OCI-LY1 (cell line): ENCODE results near the gene ZFPM1.

Experiments used
- H2AFZ ChIP-seq: fragments of 200-600 bp; sonication (generic), shearing (Covaris generic); 2 replicates; pipeline ENCODE4 v1.6.0; 2014; ENCODE audit warnings: antibody characterized with exemption, mild to moderate bottlenecking, low read length
- H3F3A ChIP-seq: fragments of 200-600 bp; sonication (generic), shearing (Covaris generic); 2 replicates; pipeline ENCODE4 v1.6.0; 2014; ENCODE audit warnings: mild to moderate bottlenecking, antibody characterized with exemption, low read length, moderate library complexity; ENCODE audit not compliant: insufficient read depth
- H3K27ac ChIP-seq: fragments of 200-600 bp; sonication (generic); 2 replicates; pipeline ENCODE4 v1.5.1; 2014; ENCODE audit warnings: low read length, mixed run types, mild to moderate bottlenecking, low read depth; ENCODE audit not compliant: poor library complexity, severe bottlenecking
- H3K27me3 ChIP-seq: fragments of 200-600 bp; sonication (generic); 2 replicates; pipeline ENCODE4 v1.6.0; 2014; ENCODE audit warnings: antibody characterized with exemption, mild to moderate bottlenecking, low read length, moderate library complexity; ENCODE audit not compliant: insufficient read depth
- H3K36me3 ChIP-seq: fragments of 200-600 bp; sonication (generic); 2 replicates; pipeline ENCODE4 v1.6.1; 2014; ENCODE audit warnings: mild to moderate bottlenecking, antibody characterized with exemption, low read length, moderate library complexity, mixed read lengths; ENCODE audit not compliant: insufficient read depth
- H3K4me1 ChIP-seq: fragments of 200-600 bp; sonication (generic); 2 replicates; pipeline ENCODE4 v1.5.1; 2014; ENCODE audit warnings: mild to moderate bottlenecking, low read length, moderate library complexity; ENCODE audit not compliant: insufficient read depth, severe bottlenecking
- H3K4me2 ChIP-seq: fragments of 200-600 bp; sonication (generic), shearing (Covaris generic); 2 replicates; pipeline ENCODE4 v1.6.1; 2014; ENCODE audit warnings: low read length
- H3K4me3 ChIP-seq: fragments of 200-600 bp; sonication (generic); 2 replicates; pipeline ENCODE4 v1.5.1; 2014; ENCODE audit warnings: low read length, low read depth, mild to moderate bottlenecking, mixed read lengths; ENCODE audit not compliant: poor library complexity, severe bottlenecking
- H3K79me2 ChIP-seq: fragments of 200-600 bp; shearing (Covaris generic); 2 replicates; pipeline ENCODE4 v1.6.1; 2016; ENCODE audit warnings: mixed run types, low read length, mixed read lengths; ENCODE audit not compliant: insufficient read depth
- H3K9ac ChIP-seq: fragments of 200-600 bp; sonication (generic), shearing (Covaris generic); 2 replicates; pipeline ENCODE4 v1.6.1; 2014; ENCODE audit warnings: mild to moderate bottlenecking, low read length, mixed read lengths
- H3K9me2 ChIP-seq: fragments of 200-600 bp; sonication (generic), shearing (Covaris generic); 2 replicates; pipeline ENCODE4 v1.6.1; 2014; ENCODE audit warnings: low read depth, mild to moderate bottlenecking, low read length, mixed read lengths
- H3K9me3 ChIP-seq: fragments of 200-600 bp; shearing (Covaris generic); 2 replicates; pipeline ENCODE4 v1.6.1; 2014; ENCODE audit warnings: low read length, mixed read lengths
- H4K20me1 ChIP-seq: fragments of 200-600 bp; sonication (generic), shearing (Covaris generic); 2 replicates; pipeline ENCODE4 v1.6.0; 2016; ENCODE audit warnings: mild to moderate bottlenecking, low read length; ENCODE audit not compliant: insufficient read depth
- CTCF ChIP-seq: fragments of 200-600 bp; sonication (generic), shearing (Covaris generic); IDR thresholded peaks from 2 replicates; pipeline ENCODE4 v1.5.1; 2017; ENCODE audit warnings: mild to moderate bottlenecking, antibody characterized with exemption, low read length, moderate library complexity, mixed read lengths
- EZH2 ChIP-seq: fragments of 200-600 bp; sonication (generic), shearing (Covaris generic); IDR thresholded peaks from 2 replicates; pipeline ENCODE4 v1.8.0; 2017; ENCODE audit warnings: borderline replicate concordance, mixed run types, mild to moderate bottlenecking, antibody characterized with exemption, low read length, moderate library complexity, mixed read lengths

The ZFPM1 gene

GRCh38 chr16:88458773-88459235, 5.7 kb downstream of the ZFPM1 start:
- no peak for TF ChIP-seq EZH2
- TF ChIP-seq CTCF = no peak
- no peaks in the 10 kb centered on the region for H4K20me1 ChIP-seq
- no peak overlapping the region for H3K27ac ChIP-seq
- no peaks in the 10 kb centered on the region for H3F3A ChIP-seq
- H3K79me2 ChIP-seq = no peaks in the 10 kb centered on the region
- H3K9me3 ChIP-seq = no peaks in the 10 kb centered on the region
- H3K36me3 ChIP-seq = no peaks in the 10 kb centered on the region
- H3K9ac ChIP-seq = no peak overlapping the region
- H3K4me3 ChIP-seq = no peak overlapping the region
- no peak overlapping the region for H3K4me2 ChIP-seq
- H3K4me1 ChIP-seq = no peaks in the 10 kb centered on the region
- peaks cover 29% of the 10 kb centered on the region; the same call in 1 of the 2 replicates for H3K27me3 ChIP-seq
- H2AFZ ChIP-seq = no peak overlapping the region
- H3K9me2 ChIP-seq = no peaks in the 10 kb centered on the region

- Histone ChIP-seq H3K9me2 (no peaks in the 10 kb centered on the region), H3K9ac (no peak overlapping the region), H3F3A (no peaks in the 10 kb centered on the region), H3K36me3 (no peaks in the 10 kb centered on the region), H4K20me1 (no peaks in the 10 kb centered on the region), H3K4me3 (no peak overlapping the region), H3K4me1 (no peaks in the 10 kb centered on the region), H3K27me3 (peaks cover 22% of the 10 kb centered on the region; the same call in 1 of the 2 replicates), H3K4me2 (no peak overlapping the region), H3K27ac (no peak overlapping the region), H3K79me2 (no peaks in the 10 kb centered on the region), H2AFZ (no peak overlapping the region), H3K9me3 (no peaks in the 10 kb centered on the region)
- TF ChIP-seq EZH2 (no peak), CTCF (no peak)
Measured at GRCh38 chr16:88459366-88460073, 6.4 kb downstream of the ZFPM1 start.

GRCh38 chr16:88460496-88461330, 7.6 kb downstream of the ZFPM1 start:
- 0 out of 2 replicates have a peak, but pooled peaks cover 21% of the 10 kb centered on the region for H3K27me3 ChIP-seq
- H3K27ac ChIP-seq = no peak overlapping the region
- H3K4me1 ChIP-seq = no peaks in the 10 kb centered on the region
- H3K4me2 ChIP-seq = no peak overlapping the region
- H3F3A ChIP-seq = no peaks in the 10 kb centered on the region
- H4K20me1 ChIP-seq = no peaks in the 10 kb centered on the region
- H3K4me3 ChIP-seq = no peak overlapping the region
- H2AFZ ChIP-seq = no peak overlapping the region
- H3K9ac ChIP-seq = no peak overlapping the region
- TF ChIP-seq CTCF (no peak), EZH2 (no peak)
- H3K9me3 ChIP-seq = no peaks in the 10 kb centered on the region
- H3K9me2 ChIP-seq = no peaks in the 10 kb centered on the region
- H3K36me3 ChIP-seq = no peaks in the 10 kb centered on the region
- H3K79me2 ChIP-seq = no peaks in the 10 kb centered on the region
